ENCODE data around the gene KIF16B. TPM values are rescaled to one million over a fixed set of nuclear protein-coding genes. Genes with fewer than 3 reads are reported as not detected.

Gene KIF16B
- total and polyA plus RNA-seq, 9 of the 15 experiments (the other 6 are each of a cell fraction or from before 2014, with no cell fraction given): 1.00 to 10.6 (median 8.5) TPM

GRCh38 chr20:16418616-16419015, 154.6 kb downstream of the KIF16B start:
- H3K79me2 ChIP-seq (ENCODE audit: control insufficient read depth, insufficient read depth, low read length): no peaks in the 10 kb centered on the region
- no peak overlapping the region for H3K27ac ChIP-seq (ENCODE audit: extremely low read depth, low read depth, low read length)
- H3K36me3 ChIP-seq (ENCODE audit: control insufficient read depth, insufficient read depth, low read length): no peaks in the 10 kb centered on the region
- TF ChIP-seq HNRNPLL (IDR thresholded peaks at IDR 0.05; ENCODE audit: low read depth, low read length, poor library complexity, severe bottlenecking) (no peak), CREB1 (IDR thresholded peaks at IDR 0.05) (no peak), CREB1 (CRISPR knock-in tag; IDR thresholded peaks at IDR 0.05) (no peak), TCF3 (CRISPR knock-in tag; IDR thresholded peaks at IDR 0.05) (peak; percentile 39; the same call in 1 of the 2 replicates)
- ATAC-seq: no peak
- ChIA-PET POLR2A (no interaction called here), CTCF (ENCODE audit: low intra/inter-chr PET ratio) (no interaction called here)
- no peak overlapping the region for H3K9ac ChIP-seq (ENCODE audit: insufficient read depth in 1 of 2, low read depth in 2 of 2, low read length in 2 of 2)
- H3K9me1 ChIP-seq (ENCODE audit: control insufficient read depth, insufficient read depth, low read length): no peaks in the 10 kb centered on the region
- no peak for FAIRE-seq
- H3K4me2 ChIP-seq (ENCODE audit: insufficient read depth, low read length): no peak overlapping the region
- H3K9me3 ChIP-seq (replicated peaks; ENCODE audit: control insufficient read depth, insufficient read depth, low read depth, low read length): no peaks in the 10 kb centered on the region
- H2AFZ ChIP-seq (ENCODE audit: low read depth, low read length): no peak overlapping the region
- H3K27me3 ChIP-seq (ENCODE audit: control insufficient read depth in 2 of 2, insufficient read depth in 2 of 2, low read length in 2 of 2): no peaks in the 10 kb centered on the region
- peaks cover 0 to 5% of the 10 kb centered on the region in 2 experiments; a peak in 3 of 5 replicates for H3K4me1 ChIP-seq (replicated peaks in 1 of 2; ENCODE audit: control insufficient read depth in 2 of 2, insufficient read depth in 2 of 2, low read length in 2 of 2)
- no peak for DNase-seq (ENCODE audit: extremely low read depth in 1 of 4, low spot score in 3 of 4)
- H3K4me3 ChIP-seq: no peak overlapping the region
- BruUV-seq (replicated peaks): no TSS peak
- WGBS (ENCODE audit: insufficient coverage, low coverage, missing lambda C conversion rate): 89% methylated on average over 1 of the region's 1 CpG
- intact Hi-C loops (cut with micrococcal nuclease) (no loop called here), in situ Hi-C loops (cut with MboI) (no loop called here)
- no peaks in the 10 kb centered on the region for H4K20me1 ChIP-seq (replicated peaks; ENCODE audit: control insufficient read depth, insufficient read depth, low read length)

- DNase-seq (ENCODE audit: extremely low read depth in 1 of 4, low spot score in 3 of 4): no peak
- CTCF ChIA-PET (ENCODE audit: low intra/inter-chr PET ratio): no interaction called here
- no peak for TF ChIP-seq ZNF398 (CRISPR knock-in tag; IDR thresholded peaks at IDR 0.05)
Observed at GRCh38 chr20:16417001-16417400, 156.2 kb downstream of the KIF16B start.

More at GRCh38 chr20:16417001-16417400, 156.2 kb downstream of the KIF16B start:
- BruUV-seq (replicated peaks): no TSS peak
- intact Hi-C loops (cut with micrococcal nuclease): no loop called here
- Histone ChIP-seq H3K4me1 (replicated peaks in 1 of 2; ENCODE audit: control insufficient read depth in 2 of 2, insufficient read depth in 2 of 2, low read length in 2 of 2) (peaks cover 0 to 5% of the 10 kb centered on the region in 2 experiments; a peak in 3 of 5 replicates), H3K27ac (ENCODE audit: extremely low read depth, low read depth, low read length) (no peak overlapping the region), H3K79me2 (ENCODE audit: control insufficient read depth, insufficient read depth, low read length) (no peaks in the 10 kb centered on the region), H4K20me1 (replicated peaks; ENCODE audit: control insufficient read depth, insufficient read depth, low read length) (no peaks in the 10 kb centered on the region), H3K4me3 (no peak overlapping the region), H3K36me3 (ENCODE audit: control insufficient read depth, insufficient read depth, low read length) (no peaks in the 10 kb centered on the region), H3K9ac (ENCODE audit: insufficient read depth in 1 of 2, low read depth in 2 of 2, low read length in 2 of 2) (no peak overlapping the region), H3K9me1 (ENCODE audit: control insufficient read depth, insufficient read depth, low read length) (no peaks in the 10 kb centered on the region), H3K4me2 (ENCODE audit: insufficient read depth, low read length) (no peak overlapping the region), H3K9me3 (replicated peaks; ENCODE audit: control insufficient read depth, insufficient read depth, low read depth, low read length) (no peaks in the 10 kb centered on the region), H3K27me3 (ENCODE audit: control insufficient read depth in 2 of 2, insufficient read depth in 2 of 2, low read length in 2 of 2) (no peaks in the 10 kb centered on the region), H2AFZ (ENCODE audit: low read depth, low read length) (no peak overlapping the region)
- no peak for FAIRE-seq
- in situ Hi-C loops (cut with MboI): no loop called here
- POLR2A ChIA-PET: no interaction called here
- ATAC-seq: no peak
- 68% methylated on average over 8 of the region's 8 CpGs for WGBS (ENCODE audit: insufficient coverage, low coverage, missing lambda C conversion rate)
